TTC549 (cell line): ENCODE measurements around the gene DAPK2.

ENCODE experiments used
- FAIRE-seq: peaks from 2 replicates; lab custom pipeline; 2012; peaks lifted over from hg19 to GRCh38; lab: Jason Lieb, UNC

Gene DAPK2

GRCh38 chr15:63861946-63862517, 184.3 kb downstream of the DAPK2 start:
- no peak for FAIRE-seq

DNA sequence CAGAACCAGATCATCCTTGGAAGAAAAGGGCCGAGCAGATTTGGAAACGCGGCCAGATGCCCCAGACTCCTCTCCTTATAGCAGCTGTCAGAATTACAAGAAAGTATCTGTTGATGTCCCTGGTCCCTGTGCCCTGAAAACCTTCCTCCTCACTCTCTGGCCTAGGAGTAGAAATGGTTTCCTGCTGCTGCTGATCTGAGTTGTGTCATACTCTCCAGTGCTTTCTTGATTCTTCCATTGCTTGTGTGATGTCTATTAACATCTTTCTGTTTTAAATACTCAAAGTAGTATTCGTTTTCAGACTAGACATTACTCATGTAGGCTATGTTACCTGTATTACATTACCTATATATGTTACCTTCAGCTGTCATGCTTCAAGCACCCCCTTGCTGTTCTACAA, 185.7 kb downstream of the DAPK2 start:
- FAIRE-seq, result no peak

DNA sequence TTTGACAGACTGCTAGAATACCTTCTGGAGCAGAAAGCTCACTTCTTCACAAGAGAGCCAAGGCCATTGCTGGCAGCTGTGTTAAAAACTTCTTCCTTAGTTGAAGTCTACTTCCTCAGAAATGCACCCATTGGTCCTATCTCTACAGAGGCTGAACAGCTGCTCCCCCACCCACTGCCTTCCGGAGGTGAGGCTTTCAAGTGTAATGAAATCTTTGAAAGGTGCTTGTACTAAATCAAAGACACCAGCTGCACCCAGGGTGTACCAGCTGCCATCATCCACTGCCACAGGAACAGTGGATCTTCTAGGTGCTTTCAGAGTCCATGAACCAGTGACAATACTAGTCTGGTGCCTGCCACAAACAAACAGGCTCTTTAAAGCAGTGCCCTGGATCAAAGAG, 186.1 kb downstream of the DAPK2 start:
- no peak for FAIRE-seq

DNA sequence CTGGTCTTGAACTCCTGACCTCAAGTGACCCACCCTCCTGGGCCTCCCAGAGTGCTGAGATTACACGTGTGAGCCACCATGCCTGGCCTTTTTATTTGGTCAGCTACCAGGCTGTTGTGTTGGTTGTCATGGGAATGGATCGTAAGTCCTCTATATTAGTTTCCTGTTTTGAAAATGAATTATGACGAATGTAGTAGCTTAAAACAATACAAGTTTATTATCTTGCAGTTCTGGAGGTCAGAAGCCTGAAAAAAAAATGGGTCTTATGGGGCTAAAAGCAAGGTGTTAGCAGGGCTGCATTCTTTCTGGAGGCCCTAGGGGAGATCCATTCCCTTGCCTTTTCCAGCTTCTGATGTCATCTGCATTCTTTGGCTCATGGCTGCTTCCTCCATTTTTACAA, 187.4 kb downstream of the DAPK2 start:
- FAIRE-seq, result no peak

DNA sequence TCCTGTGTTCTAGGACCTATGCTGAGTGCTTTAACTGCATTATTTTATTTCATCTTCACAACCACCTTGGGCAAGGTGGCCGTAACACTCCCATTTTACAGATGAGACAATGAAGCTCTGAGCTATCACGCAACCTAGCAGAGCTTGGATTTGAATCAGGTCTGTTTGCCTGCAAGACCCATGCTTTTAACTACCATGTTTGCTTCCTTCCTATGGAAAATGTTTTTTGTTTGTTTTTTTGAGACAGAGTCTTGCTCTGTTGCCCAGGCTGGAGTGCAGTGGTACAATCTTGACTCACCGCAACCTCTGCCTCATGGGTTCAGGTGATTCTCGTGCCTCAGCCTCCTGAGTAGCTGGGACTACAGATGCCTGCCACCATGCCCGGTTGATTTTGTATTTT, 187.8 kb downstream of the DAPK2 start:
- FAIRE-seq, result no peak

DNA sequence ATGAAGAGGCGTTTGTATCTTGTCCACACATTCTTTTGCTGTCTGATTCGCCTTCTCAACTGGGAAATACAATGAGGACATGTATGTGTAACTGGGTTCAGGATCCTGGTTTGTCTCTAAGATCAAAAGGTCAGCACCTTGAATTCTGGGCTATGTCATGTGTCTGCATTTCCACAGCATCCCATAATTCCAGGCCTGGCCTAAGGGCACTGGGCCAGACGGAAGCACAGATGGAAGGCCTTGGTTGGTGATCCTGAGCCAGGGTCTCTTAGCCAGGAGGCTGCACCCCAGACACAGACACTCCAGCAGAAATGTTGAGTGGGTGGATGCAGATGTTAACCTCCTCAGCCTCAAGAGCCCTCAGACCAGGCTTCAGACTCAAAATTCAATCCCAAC, 188.8 kb downstream of the DAPK2 start:
- no peak for FAIRE-seq
